DND-41 (cell line): ENCODE results near the gene GPATCH2.

Experiments
- ATAC-seq: fragments of 200-7000 bp; cut with Tn5 transposase; 3 replicates; pipeline ENCODE4 v1.9.1; 2021; ENCODE audit warnings: low read depth; ENCODE audit not compliant: insufficient read depth
- DNase-seq: peaks from one replicate; pipeline ENCODE4 v3.0.0-alpha.2; 2020
- H2AFZ ChIP-seq: 2 replicates; pipeline ENCODE4 v1.6.0; 2012; ENCODE audit warnings: low read depth, low read length
- H3K27ac ChIP-seq: 2 replicates; pipeline ENCODE4 v1.5.1; 2012; ENCODE audit warnings: low read length, inconsistent platforms
- H3K27me3 ChIP-seq: fragments of 200-600 bp; sonication (generic); 2 replicates; pipeline ENCODE4 v1.6.0; 2012; ENCODE audit warnings: low read length, mild to moderate bottlenecking, inconsistent platforms; ENCODE audit not compliant: insufficient read depth, poor library complexity
- H3K36me3 ChIP-seq: 2 replicates; pipeline ENCODE4 v1.5.1; 2012; ENCODE audit warnings: low read length, inconsistent platforms; ENCODE audit not compliant: insufficient read depth
- H3K4me1 ChIP-seq: 2 replicates; pipeline ENCODE4 v1.5.1; 2012; ENCODE audit warnings: mild to moderate bottlenecking, low read length; ENCODE audit not compliant: insufficient read depth
- H3K4me2 ChIP-seq: 2 replicates; pipeline ENCODE4 v1.6.0; 2012; ENCODE audit warnings: mild to moderate bottlenecking, moderate library complexity, low read length, inconsistent platforms; ENCODE audit not compliant: insufficient read depth
- H3K4me3 ChIP-seq, 2 experiments: fragments of 200-600 bp in 1 of 2; shearing (Covaris generic) in 1 of 2; 2 replicates each; pipeline ENCODE4 v1.5.1; 2012 to 2016; ENCODE audit warnings: inconsistent platforms in 2 of 2, low read length in 2 of 2, mild to moderate bottlenecking in 2 of 2, low read depth in 1 of 2, moderate library complexity in 1 of 2
- H3K79me2 ChIP-seq: 2 replicates; pipeline ENCODE4 v1.6.0; 2012; ENCODE audit warnings: low read length, inconsistent platforms; ENCODE audit not compliant: insufficient read depth
- H3K9ac ChIP-seq: 2 replicates; pipeline ENCODE4 v1.6.0; 2012; ENCODE audit warnings: low read depth, mild to moderate bottlenecking, inconsistent platforms, low read length, moderate library complexity
- H3K9me3 ChIP-seq: 2 replicates; pipeline ENCODE4 v1.5.1; 2012; ENCODE audit warnings: low read length, moderate library complexity, mild to moderate bottlenecking, inconsistent platforms; ENCODE audit not compliant: insufficient read depth, severe bottlenecking
- H4K20me1 ChIP-seq: 2 replicates; pipeline ENCODE4 v1.6.0; 2012; ENCODE audit warnings: low read length; ENCODE audit not compliant: insufficient read depth
- CTCF ChIP-seq: IDR thresholded peaks from 2 replicates; pipeline ENCODE4 v1.5.1; 2012; ENCODE audit warnings: borderline replicate concordance, low read length, moderate library complexity, mild to moderate bottlenecking; ENCODE audit not compliant: poor library complexity, severe bottlenecking; ENCODE audit errors: extremely low read depth
- EZH2 ChIP-seq: IDR thresholded peaks from 3 replicates; pipeline ENCODE4 v1.6.1; 2012; ENCODE audit warnings: borderline replicate concordance, low read depth, mild to moderate bottlenecking, moderate library complexity, low read length, inconsistent platforms; ENCODE audit not compliant: severe bottlenecking

Gene GPATCH2

DNA sequence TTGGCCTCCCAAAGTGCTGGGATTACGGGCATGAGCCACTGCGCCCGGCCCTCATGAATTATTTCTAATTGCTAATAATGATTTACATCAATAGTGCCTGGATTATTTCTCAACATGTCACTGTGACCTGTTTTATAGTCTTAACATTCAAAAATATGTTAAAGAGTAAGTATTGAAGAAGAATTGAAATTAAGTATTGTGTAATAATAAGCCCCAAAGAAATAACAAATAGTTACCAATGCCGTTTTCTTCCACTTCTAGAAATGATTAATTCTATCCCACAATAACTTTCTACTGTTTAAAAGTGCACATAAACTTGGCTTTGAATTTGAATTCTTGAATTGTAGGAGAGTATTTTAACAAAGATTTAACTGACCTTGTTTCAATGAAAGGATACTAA is 19.8 kb upstream of the GPATCH2 start:
- H4K20me1 ChIP-seq, result no peaks in the 10 kb centered on the region
- ATAC-seq (no peak), DNase-seq (no peak)
- H2AFZ ChIP-seq, result no peak overlapping the region
- H3K27ac ChIP-seq, result no peak overlapping the region
- no peaks in the 10 kb centered on the region for H3K36me3 ChIP-seq
- H3K9me3 ChIP-seq, result no peaks in the 10 kb centered on the region
- TF ChIP-seq CTCF (no peak), EZH2 (no peak)
- no peaks in the 10 kb centered on the region for H3K27me3 ChIP-seq
- H3K4me1 ChIP-seq, result no peaks in the 10 kb centered on the region
- no peak overlapping the region for H3K4me2 ChIP-seq
- H3K4me3 ChIP-seq, result no peak overlapping the region
- no peak overlapping the region for H3K9ac ChIP-seq
- H3K79me2 ChIP-seq, result no peaks in the 10 kb centered on the region

- no peak overlapping the region for H3K4me3 ChIP-seq
- H3K4me2 ChIP-seq, result no peak overlapping the region
- DNase-seq (no peak), ATAC-seq (no peak)
- no peaks in the 10 kb centered on the region for H4K20me1 ChIP-seq
- H3K9me3 ChIP-seq, result no peaks in the 10 kb centered on the region
- TF ChIP-seq CTCF (no peak), EZH2 (no peak)
- H3K9ac ChIP-seq, result no peak overlapping the region
- no peaks in the 10 kb centered on the region for H3K27me3 ChIP-seq
- H3K4me1 ChIP-seq, result no peaks in the 10 kb centered on the region
- H3K27ac ChIP-seq, result no peak overlapping the region
- no peak overlapping the region for H2AFZ ChIP-seq
- no peaks in the 10 kb centered on the region for H3K79me2 ChIP-seq
- H3K36me3 ChIP-seq, result no peaks in the 10 kb centered on the region
These were observed 16.9 kb upstream of the GPATCH2 start for GRCh38 chr1:217647791-217648190.

DNA sequence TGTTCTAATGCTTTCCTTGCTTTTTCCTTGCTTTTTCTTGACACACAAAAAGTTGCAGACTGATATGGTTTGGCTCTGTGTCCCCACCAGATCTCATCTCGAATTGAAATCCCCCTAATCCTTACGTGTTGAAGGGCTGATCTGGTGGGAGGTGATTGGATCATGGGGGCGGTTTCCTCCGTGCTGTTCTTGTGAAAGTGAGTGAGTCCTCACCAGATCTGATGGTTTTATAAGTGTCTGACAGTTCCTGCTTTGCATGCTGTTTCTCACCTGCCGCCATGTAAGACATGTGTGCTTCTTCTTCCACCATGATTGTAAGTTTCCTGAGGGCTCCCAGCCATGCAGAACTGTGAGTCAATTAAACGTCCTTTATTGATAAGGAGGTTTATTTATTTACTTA is 11.6 kb upstream of the GPATCH2 start:
- TF ChIP-seq CTCF (no peak), EZH2 (no peak)
- no peaks in the 10 kb centered on the region for H4K20me1 ChIP-seq
- H3K4me1 ChIP-seq, result no peaks in the 10 kb centered on the region
- no peaks in the 10 kb centered on the region for H3K36me3 ChIP-seq
- no peak overlapping the region for H3K4me2 ChIP-seq
- no peak overlapping the region for H3K27ac ChIP-seq
- H3K9ac ChIP-seq, result no peak overlapping the region
- no peak for DNase-seq
- H3K4me3 ChIP-seq, result no peak overlapping the region
- H3K9me3 ChIP-seq, result no peaks in the 10 kb centered on the region
- no peaks in the 10 kb centered on the region for H3K79me2 ChIP-seq
- no peaks in the 10 kb centered on the region for H3K27me3 ChIP-seq
- no peak for ATAC-seq
- H2AFZ ChIP-seq, result no peak overlapping the region

DNA sequence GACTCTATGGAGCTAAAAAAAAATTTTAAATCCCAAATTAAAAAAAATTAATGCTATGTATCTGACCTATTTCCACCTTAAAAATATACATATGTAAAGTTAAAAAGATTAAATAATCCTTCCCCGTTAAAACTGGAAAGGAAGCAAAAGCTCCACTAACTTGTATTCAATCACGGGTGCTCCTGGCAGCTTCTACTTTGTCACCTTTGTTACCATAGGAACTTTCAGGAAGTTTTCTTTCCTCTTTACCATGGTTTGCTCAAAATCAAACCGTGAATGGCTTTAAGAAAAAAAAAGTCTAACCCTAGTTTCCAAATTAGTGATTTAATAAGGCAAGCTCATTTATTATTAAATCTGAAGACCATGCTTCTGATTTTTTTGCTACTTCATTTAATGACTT is 3.5 kb downstream of the GPATCH2 start:
- Histone ChIP-seq H3K9me3 (no peaks in the 10 kb centered on the region), H3K27ac (no peak overlapping the region), H4K20me1 (no peaks in the 10 kb centered on the region; the same call in 1 of the 2 replicates), H3K4me1 (peaks cover 33% of the 10 kb centered on the region), H3K9ac (no peak overlapping the region), H3K79me2 (peaks cover 73% of the 10 kb centered on the region), H3K36me3 (no peaks in the 10 kb centered on the region; the same call in 1 of the 2 replicates), H3K27me3 (no peaks in the 10 kb centered on the region), H3K4me2 (peak overlapping the region; percentile 72; the same call in 1 of the 2 replicates), H3K4me3 (no peak overlapping the region), H2AFZ (no peak overlapping the region)
- DNase-seq (no peak), ATAC-seq (no peak)
- TF ChIP-seq EZH2 (no peak), CTCF (no peak)
